Measurements from ENCODE around the gene WSCD1. TPM values are rescaled to one million over a fixed set of nuclear protein-coding genes. Genes with fewer than 3 reads are reported as not detected.

WSCD1 gene
- polyA plus RNA-seq, 1 donor (not counting 4 experiments of a cell fraction or from before 2014, with no cell fraction given) = not detected

DNA sequence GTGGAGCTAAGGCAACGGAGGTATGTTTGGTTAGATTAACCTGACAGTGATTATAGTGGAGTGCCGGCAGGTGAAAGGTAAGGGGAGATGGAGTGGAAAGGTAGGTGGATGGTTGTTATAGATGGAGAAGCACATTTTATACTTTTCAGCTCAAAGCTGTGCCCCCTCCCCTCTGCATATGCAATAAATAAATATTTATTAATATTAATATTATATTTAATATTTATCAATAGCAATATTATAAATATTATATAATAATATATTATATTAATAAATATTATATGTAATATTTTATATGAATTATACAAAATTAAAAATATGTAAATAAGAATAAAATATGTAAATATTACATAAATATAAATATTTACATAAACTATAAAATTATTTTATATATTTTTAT is 70.0 kb downstream of the WSCD1 start:
- H3K9me1 ChIP-seq (ENCODE audit: control insufficient read depth, extremely low read depth, insufficient read depth, low read length) = no peaks in the 10 kb centered on the region
- no peaks in the 10 kb centered on the region for H4K20me1 ChIP-seq (ENCODE audit: control insufficient read depth, extremely low read depth, insufficient read depth, low read length)
- FAIRE-seq = no peak

DNA sequence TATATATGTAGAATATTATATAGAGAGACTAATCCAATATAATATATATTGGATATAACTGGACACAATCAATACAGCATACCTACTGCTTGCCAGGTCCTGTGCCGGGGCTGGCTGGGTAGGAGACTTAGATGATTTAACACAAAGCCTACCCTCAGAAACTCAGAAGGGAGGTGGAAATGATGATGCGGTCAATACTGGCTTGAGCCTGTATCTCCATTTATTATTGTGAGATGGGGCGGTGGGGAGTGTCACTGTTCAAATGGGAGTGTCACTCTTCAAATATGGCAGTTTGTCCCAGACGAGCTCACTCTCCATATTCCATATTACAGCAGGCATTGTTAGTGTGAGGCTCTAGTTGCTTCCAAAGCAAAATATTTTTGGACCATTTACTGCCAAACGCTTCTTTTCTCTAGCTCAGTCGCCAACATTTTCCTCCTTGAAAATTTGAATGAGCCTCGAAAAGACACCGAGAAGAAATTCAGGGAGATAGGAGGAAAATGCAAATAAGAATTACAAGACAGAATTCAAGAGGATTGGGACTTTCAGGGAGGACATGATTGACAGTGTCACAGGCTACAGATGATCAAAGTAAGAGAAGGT is 70.7 kb downstream of the WSCD1 start:
- Histone ChIP-seq H3K4me3 (ENCODE audit: control insufficient read depth in 2 of 3, extremely low read depth in 1 of 3, insufficient read depth in 2 of 3, low read depth in 1 of 3, low read length in 3 of 3) (no peak overlapping the region), H3K27me3 (ENCODE audit: control insufficient read depth, extremely low read depth, insufficient read depth, low read length) (peaks cover 4% of the 10 kb centered on the region), H3K27ac (ENCODE audit: control insufficient read depth, insufficient read depth, low read length) (no peak overlapping the region), H2AFZ (ENCODE audit: control insufficient read depth, low read length) (no peak overlapping the region), H3K9ac (ENCODE audit: control insufficient read depth, extremely low read depth, insufficient read depth, low read length) (no peak overlapping the region), H3K36me3 (ENCODE audit: control insufficient read depth in 2 of 2, extremely low read depth in 1 of 2, insufficient read depth in 2 of 2, low read length in 2 of 2) (no peaks in the 10 kb centered on the region), H3K79me2 (ENCODE audit: control insufficient read depth, insufficient read depth, low read length) (no peaks in the 10 kb centered on the region), H4K20me1 (ENCODE audit: control insufficient read depth, extremely low read depth, insufficient read depth, low read length) (no peaks in the 10 kb centered on the region), H3K9me1 (ENCODE audit: control insufficient read depth, extremely low read depth, insufficient read depth, low read length) (no peaks in the 10 kb centered on the region), H3K4me2 (ENCODE audit: control insufficient read depth, extremely low read depth, insufficient read depth, low read depth, low read length) (no peak overlapping the region), H3K4me1 (ENCODE audit: control insufficient read depth, extremely low read depth, insufficient read depth, low read length) (no peaks in the 10 kb centered on the region), H3K9me3 (ENCODE audit: control insufficient read depth, low read depth, low read length) (no peaks in the 10 kb centered on the region)
- FAIRE-seq (no peak), DNase-seq (ENCODE audit: low read depth, low spot score) (no peak)
- no peak for TF ChIP-seq EZH2 (IDR thresholded peaks at IDR 0.05; ENCODE audit: low read length)
- TF ChIP-seq, protein P1, sequence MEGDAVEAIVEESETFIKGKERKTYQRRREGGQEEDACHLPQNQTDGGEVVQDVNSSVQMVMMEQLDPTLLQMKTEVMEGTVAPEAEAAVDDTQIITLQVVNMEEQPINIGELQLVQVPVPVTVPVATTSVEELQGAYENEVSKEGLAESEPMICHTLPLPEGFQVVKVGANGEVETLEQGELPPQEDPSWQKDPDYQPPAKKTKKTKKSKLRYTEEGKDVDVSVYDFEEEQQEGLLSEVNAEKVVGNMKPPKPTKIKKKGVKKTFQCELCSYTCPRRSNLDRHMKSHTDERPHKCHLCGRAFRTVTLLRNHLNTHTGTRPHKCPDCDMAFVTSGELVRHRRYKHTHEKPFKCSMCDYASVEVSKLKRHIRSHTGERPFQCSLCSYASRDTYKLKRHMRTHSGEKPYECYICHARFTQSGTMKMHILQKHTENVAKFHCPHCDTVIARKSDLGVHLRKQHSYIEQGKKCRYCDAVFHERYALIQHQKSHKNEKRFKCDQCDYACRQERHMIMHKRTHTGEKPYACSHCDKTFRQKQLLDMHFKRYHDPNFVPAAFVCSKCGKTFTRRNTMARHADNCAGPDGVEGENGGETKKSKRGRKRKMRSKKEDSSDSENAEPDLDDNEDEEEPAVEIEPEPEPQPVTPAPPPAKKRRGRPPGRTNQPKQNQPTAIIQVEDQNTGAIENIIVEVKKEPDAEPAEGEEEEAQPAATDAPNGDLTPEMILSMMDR (optimal IDR thresholded peaks at IDR 0.05 in 1 of 3, IDR thresholded peaks at IDR 0.05 in 1 of 3, conservative IDR thresholded peaks at IDR 0.05 in 1 of 3; ENCODE audit: extremely low read depth in 1 of 3, insufficient read depth in 2 of 3, low read length in 3 of 3) = no peak
- dilution Hi-C loops (cut with MboI; ENCODE audit: extremely low pct_ligation_motif_present, low sequenced_read_pairs) = no loop called here

More for the DNA sequence above, 70.0 kb downstream of the WSCD1 start:
- Histone ChIP-seq H3K36me3 (ENCODE audit: control insufficient read depth in 2 of 2, extremely low read depth in 1 of 2, insufficient read depth in 2 of 2, low read length in 2 of 2) (no peaks in the 10 kb centered on the region), H3K9me3 (ENCODE audit: control insufficient read depth, low read depth, low read length) (no peaks in the 10 kb centered on the region), H3K4me2 (ENCODE audit: control insufficient read depth, extremely low read depth, insufficient read depth, low read depth, low read length) (no peak overlapping the region), H3K4me3 (ENCODE audit: control insufficient read depth in 2 of 3, extremely low read depth in 1 of 3, insufficient read depth in 2 of 3, low read depth in 1 of 3, low read length in 3 of 3) (no peak overlapping the region), H3K27ac (ENCODE audit: control insufficient read depth, insufficient read depth, low read length) (no peak overlapping the region), H3K27me3 (ENCODE audit: control insufficient read depth, extremely low read depth, insufficient read depth, low read length) (peaks cover 4% of the 10 kb centered on the region), H3K79me2 (ENCODE audit: control insufficient read depth, insufficient read depth, low read length) (no peaks in the 10 kb centered on the region), H3K4me1 (ENCODE audit: control insufficient read depth, extremely low read depth, insufficient read depth, low read length) (no peaks in the 10 kb centered on the region), H3K9ac (ENCODE audit: control insufficient read depth, extremely low read depth, insufficient read depth, low read length) (no peak overlapping the region), H2AFZ (ENCODE audit: control insufficient read depth, low read length) (no peak overlapping the region)
- DNase-seq (ENCODE audit: low read depth, low spot score) = no peak
- dilution Hi-C loops (cut with MboI; ENCODE audit: extremely low pct_ligation_motif_present, low sequenced_read_pairs) = no loop called here
- no peak for TF ChIP-seq EZH2 (IDR thresholded peaks at IDR 0.05; ENCODE audit: low read length)
- TF ChIP-seq, protein P1 (optimal IDR thresholded peaks at IDR 0.05 in 1 of 3, IDR thresholded peaks at IDR 0.05 in 1 of 3, conservative IDR thresholded peaks at IDR 0.05 in 1 of 3; ENCODE audit: extremely low read depth in 1 of 3, insufficient read depth in 2 of 3, low read length in 3 of 3) = no peak
